Panc1 (cell line): ENCODE results near the gene PYDC1. TPM values are rescaled to one million over a fixed set of nuclear protein-coding genes. Genes with fewer than 3 reads are reported as not detected.

Source experiments
- ATAC-seq: fragments of 200-7000 bp; cut with Tn5 transposase; 2 replicates; pipeline ENCODE4 v1.9.1; 2020; ENCODE audit warnings: mild to moderate bottlenecking, moderate library complexity
- BruUV-seq: library from RNA; stranded (reverse); fragments of 400-500 nt; replicated peaks from 2 replicates; lab custom pipeline; 2021; lab: Mats Ljungman, UMichigan
- CTCF ChIA-PET: fragments of 300-600 bp; sonication (Branson Sonifier 250); formaldehyde crosslinking; loops from one replicate; lab custom pipeline; 2022; ENCODE audit warnings: antibody characterized with exemption; lab: Charles Lee
- POLR2A ChIA-PET: fragments of 300-600 bp; sonication (Branson Sonifier 250); formaldehyde crosslinking; loops from one replicate; lab custom pipeline; 2022; ENCODE audit warnings: antibody characterized with exemption; lab: Charles Lee
- DNase-seq: peaks from one replicate; pipeline ENCODE4 v3.0.0-alpha.2; 2010; ENCODE audit warnings: low read depth, low spot score
- H3K27ac ChIP-seq: 2 replicates; pipeline ENCODE4 v1.5.1; 2011; ENCODE audit warnings: mild to moderate bottlenecking, low read length, inconsistent platforms
- H3K27me3 ChIP-seq: fragments of 200-500 bp; sonication (Bioruptor generic); 2 replicates; pipeline ENCODE4 v1.6.0; 2014; ENCODE audit warnings: low read length, inconsistent platforms; ENCODE audit not compliant: control insufficient read depth, insufficient read depth
- H3K36me3 ChIP-seq: fragments of 200-500 bp; sonication (Bioruptor generic); 2 replicates; pipeline ENCODE4 v1.5.1; 2014; ENCODE audit warnings: inconsistent platforms, mild to moderate bottlenecking, low read length, moderate library complexity; ENCODE audit not compliant: control insufficient read depth, insufficient read depth
- H3K4me1 ChIP-seq: 2 replicates; pipeline ENCODE4 v1.5.1; 2011; ENCODE audit warnings: inconsistent platforms, mild to moderate bottlenecking, low read length, moderate library complexity; ENCODE audit not compliant: control insufficient read depth, insufficient read depth
- H3K4me3 ChIP-seq, 2 experiments: 2 replicates each; pipeline ENCODE4 v1.5.1; 2011 to 2012; ENCODE audit warnings: low read depth in 2 of 2, low read length in 2 of 2, mild to moderate bottlenecking in 2 of 2, inconsistent platforms in 1 of 2, moderate library complexity in 1 of 2
- H3K9me3 ChIP-seq: fragments of 200-500 bp; sonication (Bioruptor generic); 2 replicates; pipeline ENCODE4 v1.5.1; 2014; ENCODE audit warnings: low read depth, mild to moderate bottlenecking, inconsistent platforms, low read length, moderate library complexity; ENCODE audit not compliant: control insufficient read depth, insufficient read depth
- CTCF ChIP-seq: fragments of 450-650 bp; IDR thresholded peaks from 2 replicates; pipeline ENCODE4 v1.5.1; 2017; ENCODE audit warnings: mild to moderate bottlenecking
- POLR2AphosphoS5 ChIP-seq: IDR thresholded peaks from 2 replicates; pipeline ENCODE4 v1.6.1; 2012; ENCODE audit warnings: mild to moderate bottlenecking, low read depth, low read length, moderate library complexity
- SIN3A ChIP-seq: IDR thresholded peaks from 2 replicates; pipeline ENCODE4 v1.6.1; 2012; ENCODE audit warnings: low read depth, mild to moderate bottlenecking, low read length, moderate library complexity, borderline replicate concordance; ENCODE audit not compliant: insufficient read depth
- TCF7L2 ChIP-seq: IDR thresholded peaks from 2 replicates; pipeline ENCODE4 v1.6.1; 2011; ENCODE audit warnings: mild to moderate bottlenecking, low read depth, low read length, inconsistent platforms
- in situ Hi-C: cut with HindIII; loops from 2 replicates; pipeline ENCODE4 v1.10.0; 2016; ENCODE audit warnings: low sequenced_read_pairs, low pct_unique_long_range_greater_than_20kb
- intact Hi-C: fragments of 100-400 bp; cut with micrococcal nuclease; formaldehyde crosslinking; loops from one replicate; pipeline ENCODE4 v1.10.0; 2022; ENCODE audit not compliant: unreplicated experiment
- total RNA-seq: library from RNA; stranded (reverse); gene quantifications from one replicate; pipeline ENCODE4 v1.2.1, GENCODE V29; 2021; ENCODE audit not compliant: unreplicated experiment
- TF ChIP-seq, protein P1 (sequence below), 2 experiments: IDR thresholded peaks; 2 replicates each; pipeline ENCODE4 v1.6.1; 2011 to 2012; ENCODE audit warnings: low read depth in 2 of 2, control low read depth in 1 of 2, low read length in 1 of 2, mild to moderate bottlenecking in 1 of 2, moderate library complexity in 1 of 2; ENCODE audit not compliant: insufficient read depth in 1 of 2

PYDC1 gene
- total RNA-seq, 1 experiment from 2014 or later: not detected

- CTCF ChIA-PET: no interaction called here
- TF ChIP-seq POLR2AphosphoS5 (no peak), SIN3A (no peak), CTCF (no peak), TCF7L2 (no peak)
- TF ChIP-seq, protein P1, sequence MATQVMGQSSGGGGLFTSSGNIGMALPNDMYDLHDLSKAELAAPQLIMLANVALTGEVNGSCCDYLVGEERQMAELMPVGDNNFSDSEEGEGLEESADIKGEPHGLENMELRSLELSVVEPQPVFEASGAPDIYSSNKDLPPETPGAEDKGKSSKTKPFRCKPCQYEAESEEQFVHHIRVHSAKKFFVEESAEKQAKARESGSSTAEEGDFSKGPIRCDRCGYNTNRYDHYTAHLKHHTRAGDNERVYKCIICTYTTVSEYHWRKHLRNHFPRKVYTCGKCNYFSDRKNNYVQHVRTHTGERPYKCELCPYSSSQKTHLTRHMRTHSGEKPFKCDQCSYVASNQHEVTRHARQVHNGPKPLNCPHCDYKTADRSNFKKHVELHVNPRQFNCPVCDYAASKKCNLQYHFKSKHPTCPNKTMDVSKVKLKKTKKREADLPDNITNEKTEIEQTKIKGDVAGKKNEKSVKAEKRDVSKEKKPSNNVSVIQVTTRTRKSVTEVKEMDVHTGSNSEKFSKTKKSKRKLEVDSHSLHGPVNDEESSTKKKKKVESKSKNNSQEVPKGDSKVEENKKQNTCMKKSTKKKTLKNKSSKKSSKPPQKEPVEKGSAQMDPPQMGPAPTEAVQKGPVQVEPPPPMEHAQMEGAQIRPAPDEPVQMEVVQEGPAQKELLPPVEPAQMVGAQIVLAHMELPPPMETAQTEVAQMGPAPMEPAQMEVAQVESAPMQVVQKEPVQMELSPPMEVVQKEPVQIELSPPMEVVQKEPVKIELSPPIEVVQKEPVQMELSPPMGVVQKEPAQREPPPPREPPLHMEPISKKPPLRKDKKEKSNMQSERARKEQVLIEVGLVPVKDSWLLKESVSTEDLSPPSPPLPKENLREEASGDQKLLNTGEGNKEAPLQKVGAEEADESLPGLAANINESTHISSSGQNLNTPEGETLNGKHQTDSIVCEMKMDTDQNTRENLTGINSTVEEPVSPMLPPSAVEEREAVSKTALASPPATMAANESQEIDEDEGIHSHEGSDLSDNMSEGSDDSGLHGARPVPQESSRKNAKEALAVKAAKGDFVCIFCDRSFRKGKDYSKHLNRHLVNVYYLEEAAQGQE (IDR thresholded peaks at IDR 0.05; ENCODE audit: insufficient read depth in 1 of 2, low read depth in 2 of 2, low read length in 1 of 2): no peak
- in situ Hi-C loops (no loop called here), intact Hi-C loops (loop anchor here (10.0 kb wide), 1 partner anchor 71 kb away; no protein-coding TSS in a partner anchor)
- H3K4me1 ChIP-seq: peaks cover 7% of the 10 kb centered on the region; the same call in 1 of the 2 replicates
- POLR2A ChIA-PET: no interaction called here
- no peak for ATAC-seq
- H3K27me3 ChIP-seq: no peaks in the 10 kb centered on the region
- BruUV-seq: no TSS peak
- no peaks in the 10 kb centered on the region; the same call in 1 of the 2 replicates for H3K36me3 ChIP-seq
- no peak for DNase-seq
- no peaks in the 10 kb centered on the region for H3K9me3 ChIP-seq
- H3K27ac ChIP-seq: no peak within 1 kb of the TSS
- H3K4me3 ChIP-seq: no peak within 1 kb of the TSS
Observed at GRCh38 chr16:31213877-31214707, 2.8 kb downstream of the PYDC1 start, which contains the start of gene TRIM72. TSS of gene TRIM72 (plus strand) at chr16:31214119. CDS start at chr16:31214739, 620 bp downstream.

DNA sequence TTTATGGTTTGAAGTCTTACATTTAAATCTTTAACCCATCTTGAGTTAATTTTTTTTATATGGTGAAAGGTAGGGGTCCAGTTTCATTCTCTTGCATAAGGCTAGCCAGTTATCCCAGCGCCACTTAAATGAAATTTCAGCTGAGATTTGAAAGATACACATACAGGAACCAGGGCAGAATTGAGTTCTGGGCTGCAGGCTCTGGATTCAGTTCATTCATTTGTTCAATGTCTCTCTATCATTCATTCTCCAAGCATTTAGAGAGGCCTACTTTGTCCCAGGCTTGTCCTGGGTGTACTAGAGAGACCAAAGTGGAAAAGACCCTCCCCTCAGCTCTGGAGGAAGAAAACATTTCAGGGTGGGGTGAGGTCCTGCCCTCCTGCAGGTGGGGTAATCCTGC is 3.6 kb downstream of the PYDC1 start:
- in situ Hi-C loops: no loop called here
- H3K4me3 ChIP-seq: no peak overlapping the region

More for the DNA sequence above, 3.6 kb downstream of the PYDC1 start:
- TF ChIP-seq, protein P1 (IDR thresholded peaks at IDR 0.05; ENCODE audit: insufficient read depth in 1 of 2, low read depth in 2 of 2, low read length in 1 of 2): no peak
- TF ChIP-seq POLR2AphosphoS5 (no peak), CTCF (no peak), TCF7L2 (no peak), SIN3A (no peak)
- no peak overlapping the region for H3K27ac ChIP-seq
- DNase-seq: no peak
- no peaks in the 10 kb centered on the region for H3K9me3 ChIP-seq
- H3K36me3 ChIP-seq: no peaks in the 10 kb centered on the region; the same call in 1 of the 2 replicates
- intact Hi-C loops: loop anchor here (10.0 kb wide), 1 partner anchor 71 kb away; no protein-coding TSS in a partner anchor
- ChIA-PET POLR2A (no interaction called here), CTCF (no interaction called here)
- H3K27me3 ChIP-seq: no peaks in the 10 kb centered on the region
- peaks cover 7% of the 10 kb centered on the region; the same call in 1 of the 2 replicates for H3K4me1 ChIP-seq
- no peak for ATAC-seq
- no TSS peak for BruUV-seq
